Islet precursor cell (in vitro differentiated cells): ENCODE measurements around the gene TTC17.
"Not testable (repeated sequence)": the region's sequence is repeated elsewhere in the genome, so short reads cannot be mapped to it uniquely, and the experiment has no call there.

Source experiments
- DNase-seq: peaks from one replicate; pipeline ENCODE4 v3.0.0-alpha.2; 2018

The TTC17 gene

GRCh38 chr11:43382614-43383013, 23.9 kb downstream of the TTC17 start:
- DNase-seq, result no peak

- DNase-seq, result no peak
Observed at GRCh38 chr11:43384393-43384792, 25.7 kb downstream of the TTC17 start.

GRCh38 chr11:43392713-43393112, 34.0 kb downstream of the TTC17 start:
- DNase-seq, result no peak

DNA sequence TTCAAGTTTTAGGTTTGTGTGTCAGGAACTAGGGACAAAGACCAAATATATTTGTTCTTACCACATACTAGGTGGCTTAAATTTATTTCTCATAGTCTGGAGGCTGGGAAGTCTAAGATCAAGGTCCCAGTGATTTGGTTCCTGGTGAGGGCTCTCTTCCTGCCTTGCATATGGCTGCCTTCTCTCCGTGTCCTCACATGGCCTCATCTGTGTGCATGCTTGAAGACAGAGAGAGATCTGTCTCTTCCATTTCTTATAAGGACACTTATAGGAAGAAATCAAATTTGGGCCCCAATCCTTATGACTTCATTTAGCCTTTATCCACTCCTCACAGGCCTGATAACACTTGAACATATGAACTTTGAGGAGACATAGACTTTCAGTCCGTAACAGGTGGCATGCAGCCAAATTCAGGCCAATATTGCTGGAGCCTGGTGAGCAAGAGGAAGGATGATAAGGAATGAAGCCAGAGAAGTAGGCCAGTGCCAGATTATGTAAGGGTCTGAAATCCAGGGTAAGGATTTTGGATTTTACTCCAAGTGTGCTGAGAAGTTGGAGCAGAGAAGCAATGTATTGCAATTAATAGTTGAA, 35.1 kb downstream of the TTC17 start:
- no peak for DNase-seq

GRCh38 chr11:43396617-43397016, 37.9 kb downstream of the TTC17 start:
- no peak for DNase-seq

DNA sequence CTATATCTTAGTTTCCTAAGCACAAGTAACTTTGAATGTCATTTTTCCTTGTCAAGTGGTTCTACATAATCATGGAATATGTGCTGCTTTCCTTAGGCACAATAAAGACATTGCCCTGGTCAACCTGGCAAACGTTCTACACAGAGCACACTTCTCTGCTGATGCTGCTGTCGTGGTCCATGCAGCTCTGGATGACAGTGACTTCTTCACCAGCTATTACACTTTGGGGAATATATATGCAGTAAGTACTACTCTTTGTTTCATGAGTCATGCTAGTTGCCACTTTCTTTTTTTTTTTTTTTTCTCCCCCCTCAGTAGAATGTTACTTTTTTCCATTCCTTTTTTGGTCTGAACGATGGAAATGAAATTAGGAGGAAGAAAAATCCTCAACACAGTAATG, 38.5 kb downstream of the TTC17 start:
- DNase-seq, result no peak

DNA sequence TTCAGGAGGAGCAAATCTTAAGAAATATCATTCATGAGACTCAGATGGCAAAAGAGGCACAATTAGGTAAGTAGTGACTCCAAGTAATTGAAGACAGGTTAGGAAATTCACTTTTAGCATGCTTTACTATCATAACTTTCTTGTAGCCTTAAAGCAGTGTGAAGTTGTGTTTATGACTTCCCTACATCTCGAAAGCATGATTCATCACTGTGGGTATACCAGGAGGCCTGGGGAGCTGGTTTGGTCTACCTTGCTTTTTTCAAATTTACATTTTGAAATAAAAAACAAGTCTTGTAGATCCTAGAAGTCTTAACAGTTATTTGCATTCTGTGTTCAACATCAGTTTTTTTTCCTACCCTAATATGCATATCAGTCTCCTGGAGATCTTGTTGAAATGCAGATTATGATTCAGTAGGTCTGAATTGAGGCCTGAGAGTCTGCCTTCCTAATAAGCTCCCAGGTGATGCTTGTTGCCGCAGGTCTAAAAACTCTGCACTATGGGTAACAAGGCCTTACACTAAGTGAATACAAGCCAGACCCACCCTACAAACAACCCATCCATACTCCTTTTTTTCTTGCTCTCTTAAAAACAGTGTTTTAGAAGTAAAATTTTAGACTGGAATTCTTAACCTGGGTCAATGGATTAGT, 41.4 kb downstream of the TTC17 start:
- no peak for DNase-seq

- no peak for DNase-seq
Observed at GRCh38 chr11:43401252-43401651, 42.5 kb downstream of the TTC17 start.

GRCh38 chr11:43401811-43402210, 43.1 kb downstream of the TTC17 start:
- DNase-seq, result not testable (repeated sequence)

DNA sequence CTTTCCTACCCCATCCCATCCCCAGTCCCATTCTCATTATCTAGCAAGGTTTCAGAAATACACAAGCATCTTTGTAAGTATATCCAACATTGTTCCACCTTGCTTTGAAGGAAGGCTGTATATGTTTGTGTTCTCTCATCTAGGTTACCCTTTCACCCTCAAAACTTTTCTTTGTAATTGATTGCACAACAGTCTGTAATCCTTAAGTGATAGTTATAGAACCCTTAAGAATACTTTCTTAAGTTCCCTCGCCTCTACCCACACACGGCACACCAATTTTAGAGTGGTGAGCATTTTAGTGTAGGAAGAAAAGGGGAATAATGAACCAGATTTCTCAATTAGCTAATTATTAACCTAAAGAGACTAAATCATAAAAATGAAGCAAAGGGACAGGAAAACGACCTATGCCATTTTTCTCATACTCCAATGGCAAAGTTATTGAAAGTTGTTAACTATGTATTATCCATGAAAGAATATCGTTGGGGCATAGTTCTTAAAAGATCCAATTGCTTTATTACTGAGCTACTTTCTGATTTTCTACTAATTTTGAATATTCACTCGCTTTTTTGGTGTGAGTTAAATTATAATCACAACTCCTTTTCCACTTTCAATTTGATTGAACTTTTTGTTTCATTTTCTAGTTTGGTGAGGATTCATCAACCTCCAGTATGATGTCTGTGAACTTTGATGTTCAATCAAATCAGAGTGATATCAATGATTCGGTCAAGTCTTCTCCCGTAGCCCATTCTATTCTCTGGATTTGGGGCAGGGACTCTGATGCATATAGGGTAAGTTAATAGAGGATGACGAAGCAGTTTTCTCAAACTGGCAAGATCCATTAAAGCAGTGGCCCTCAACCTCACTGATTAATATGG, 44.9 kb downstream of the TTC17 start:
- no peak for DNase-seq

- no peak for DNase-seq
Observed at GRCh38 chr11:43404406-43404805, 45.7 kb downstream of the TTC17 start.

- no peak for DNase-seq
Observed at GRCh38 chr11:43404836-43405479, 46.2 kb downstream of the TTC17 start.

- no peak for DNase-seq
Observed at GRCh38 chr11:43408277-43408676, 49.6 kb downstream of the TTC17 start.

- DNase-seq, result no peak
Observed at GRCh38 chr11:43410394-43410793, 51.7 kb downstream of the TTC17 start.

DNA sequence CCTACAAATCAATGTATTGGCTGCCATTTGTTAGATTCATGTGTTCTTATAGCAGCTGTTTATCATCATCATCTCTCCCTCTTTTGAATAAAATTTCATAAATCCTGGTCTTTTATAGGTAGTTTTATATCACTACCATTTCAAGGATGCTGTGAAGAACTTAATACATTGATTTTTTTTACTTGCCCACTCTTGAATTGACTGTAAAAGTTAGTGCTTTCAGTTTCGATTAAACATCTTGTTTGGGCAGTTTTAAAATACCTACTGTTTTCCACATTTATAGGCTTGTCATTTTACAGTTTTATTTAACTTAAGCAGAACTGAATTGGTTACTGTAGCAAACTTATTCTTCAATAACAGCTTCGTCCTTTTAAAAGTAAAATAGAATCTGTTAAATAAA, 59.5 kb downstream of the TTC17 start:
- no peak for DNase-seq

DNA sequence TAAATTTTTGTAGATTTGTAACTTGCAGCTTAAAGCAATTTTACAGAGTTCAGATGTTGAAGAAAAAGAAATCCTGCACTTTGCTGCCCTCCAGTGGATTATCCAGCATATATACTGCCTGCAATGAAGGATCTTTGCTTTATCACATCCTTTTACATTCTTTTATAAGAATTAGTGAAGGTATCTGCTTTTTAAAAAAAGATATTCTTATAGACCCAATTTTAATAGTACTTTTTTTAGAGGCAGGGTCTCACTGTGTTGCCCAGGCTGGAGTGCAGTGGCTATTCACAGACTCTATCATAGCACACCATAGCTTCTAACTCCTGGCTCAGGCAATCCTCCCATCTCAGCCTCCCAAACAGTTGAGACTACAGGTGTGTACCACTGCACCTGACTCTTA, 60.7 kb downstream of the TTC17 start:
- DNase-seq, result no peak

DNA sequence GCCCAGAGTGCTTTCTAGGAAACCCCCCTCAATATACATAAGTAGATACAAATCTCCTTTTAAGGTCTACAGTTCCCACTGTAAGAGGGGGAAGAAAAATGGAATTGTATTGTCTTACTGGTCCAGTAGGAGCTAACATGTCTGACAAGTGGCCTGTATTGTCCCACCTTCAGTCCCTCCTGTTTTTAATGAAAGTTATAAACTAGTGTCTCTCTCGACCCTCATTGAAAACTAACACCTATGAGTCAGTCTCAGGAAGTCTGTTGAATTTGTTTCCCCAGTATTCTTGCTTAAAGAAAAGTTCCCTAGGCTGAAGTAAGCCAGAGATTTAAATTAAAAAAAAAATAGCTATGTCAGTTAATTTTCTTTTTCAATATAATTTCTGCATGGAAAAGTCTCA, 69.3 kb downstream of the TTC17 start:
- DNase-seq, result no peak

DNA sequence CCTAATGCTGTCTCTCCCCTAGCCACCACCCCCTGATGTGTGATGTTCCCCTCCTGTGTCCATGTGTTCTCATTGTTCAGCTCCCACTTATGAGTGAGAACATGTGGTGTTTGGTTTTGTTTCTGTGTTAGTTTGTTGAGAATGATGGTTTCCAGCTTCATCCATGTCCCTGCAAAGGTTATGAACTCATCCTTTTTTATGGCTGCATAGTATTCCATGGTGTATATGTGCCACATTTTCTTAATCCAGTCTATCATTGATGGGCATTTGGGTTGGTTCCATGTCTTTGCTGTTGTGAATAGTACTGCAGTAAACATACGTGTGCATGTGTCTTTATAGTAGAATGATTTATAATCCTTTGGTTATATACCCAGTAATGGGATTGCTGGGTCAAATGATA, 72.2 kb downstream of the TTC17 start:
- not testable (repeated sequence) for DNase-seq

DNA sequence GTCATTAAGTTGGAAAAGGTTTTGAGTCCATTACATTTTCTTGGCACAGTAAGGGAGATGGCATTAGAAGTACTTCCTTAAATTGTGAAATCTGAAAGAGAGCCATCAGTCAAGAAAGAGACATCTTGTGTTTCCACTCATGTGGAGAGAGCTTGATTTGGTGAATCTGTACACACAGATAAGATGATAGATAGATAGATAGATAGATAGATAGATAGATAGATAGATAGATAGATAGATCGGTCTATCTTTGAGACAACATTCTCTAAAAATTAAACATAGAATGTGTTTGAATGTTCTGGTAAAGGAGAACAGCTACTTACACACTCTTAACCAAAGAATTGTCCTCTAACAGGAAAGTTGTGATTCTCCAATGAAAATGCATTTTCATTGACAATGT, 76.2 kb downstream of the TTC17 start:
- no peak for DNase-seq

DNA sequence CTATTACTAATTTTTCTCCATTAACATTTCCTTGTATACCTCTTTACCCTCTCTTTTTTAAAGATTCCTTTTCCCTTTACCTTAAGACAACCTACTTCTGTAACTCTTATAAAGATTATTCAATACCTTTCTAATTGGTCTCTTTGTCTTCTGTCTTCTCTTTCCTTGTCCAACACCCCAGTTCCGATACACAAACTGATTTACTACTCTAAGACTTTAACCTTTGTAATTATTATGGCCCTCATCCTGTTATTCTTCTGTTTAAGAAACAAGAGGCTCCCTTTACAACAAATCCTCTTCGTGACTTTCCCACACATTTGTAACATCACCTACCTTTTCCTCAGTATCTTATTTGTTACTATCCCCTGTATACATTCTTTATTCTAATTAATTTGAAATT, 81.8 kb downstream of the TTC17 start:
- DNase-seq, result no peak

DNA sequence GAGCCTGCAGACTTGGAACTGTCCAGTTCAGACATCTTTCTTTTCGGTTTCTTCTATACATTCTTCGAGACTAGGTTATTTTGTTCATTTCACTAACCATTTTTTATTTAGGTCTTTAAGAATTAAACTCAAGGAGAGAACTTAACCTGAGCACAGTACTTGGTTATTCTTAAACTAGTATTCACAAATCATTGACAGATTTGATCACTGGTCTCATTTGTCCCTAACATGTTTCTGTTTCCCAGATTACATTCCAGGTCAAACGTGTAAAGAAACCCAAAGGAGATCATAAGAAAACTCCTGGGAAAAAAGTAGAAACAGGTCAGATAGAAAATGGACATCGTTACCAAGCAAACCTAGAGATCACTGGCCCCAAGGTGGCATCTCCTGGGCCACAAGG, 85.1 kb downstream of the TTC17 start:
- no peak for DNase-seq

GRCh38 chr11:43447151-43447550, 88.4 kb downstream of the TTC17 start:
- no peak for DNase-seq

DNA sequence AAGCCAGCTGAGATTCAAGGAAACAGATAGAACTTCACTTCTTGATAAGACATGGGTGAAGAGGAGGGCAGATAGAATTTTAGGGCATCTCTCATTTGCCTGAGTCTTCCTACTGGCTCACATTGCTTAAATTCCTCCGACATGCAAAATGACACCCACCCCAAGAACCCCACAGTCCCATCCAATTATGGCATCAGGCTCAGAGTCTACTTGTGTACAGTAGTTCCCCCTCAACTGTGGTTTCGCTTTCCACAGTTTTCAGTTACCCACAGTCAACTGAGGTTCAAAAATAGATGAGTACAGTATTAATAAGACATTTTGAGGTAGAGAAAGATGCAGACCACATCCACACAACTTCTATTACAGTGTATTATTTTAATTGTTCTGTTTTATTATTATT, 99.8 kb downstream of the TTC17 start:
- DNase-seq, result no peak

DNA sequence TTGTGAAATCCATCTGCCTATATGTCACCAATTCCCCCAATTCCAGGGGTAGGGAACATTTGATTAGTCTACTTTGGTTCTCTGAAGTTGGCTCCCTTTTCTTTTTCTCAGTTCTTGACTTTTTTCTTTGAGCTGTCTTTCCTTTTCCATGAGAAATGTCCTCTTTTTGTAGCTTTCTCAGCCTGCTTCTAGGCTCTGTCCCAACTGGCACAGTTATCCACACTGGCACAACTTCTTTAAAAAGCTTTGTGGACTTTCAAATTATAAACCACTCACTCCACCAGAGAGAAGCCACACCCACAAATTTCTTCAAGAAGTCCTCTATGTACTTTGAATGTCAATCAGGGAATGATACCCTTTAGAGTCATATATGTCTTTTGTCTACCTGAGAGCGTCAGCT, 100.5 kb downstream of the TTC17 start:
- DNase-seq, result no peak
